Glomerular visceral epithelial cell (primary cell): ENCODE results near the gene ANKS1B.

Experiments used
- DNase-seq: peaks from one replicate; pipeline ENCODE4 v3.0.0-alpha.2; 2016; ENCODE audit errors: extremely low spot score

Gene ANKS1B

DNA sequence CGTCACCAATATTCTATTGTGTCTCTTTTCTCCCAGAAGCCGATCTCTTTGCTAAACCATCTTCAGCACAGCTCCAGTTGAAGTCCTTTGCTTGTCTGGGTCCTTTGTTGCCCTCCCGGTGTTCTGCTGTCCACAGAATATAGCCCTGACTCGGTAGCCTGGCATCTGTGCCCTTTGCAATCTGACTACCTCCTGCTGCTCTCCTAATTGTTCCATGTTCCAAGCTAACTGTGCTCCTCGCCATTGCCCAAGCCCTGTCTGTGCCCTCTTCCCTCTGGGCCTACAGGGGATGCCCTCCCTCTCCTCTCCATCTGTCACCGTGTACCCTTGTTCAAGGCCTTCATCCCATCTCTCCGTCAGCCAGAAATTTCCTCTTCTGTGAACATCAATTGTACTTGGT, 1033.3 kb downstream of the ANKS1B start:
- DNase-seq = no peak

DNA sequence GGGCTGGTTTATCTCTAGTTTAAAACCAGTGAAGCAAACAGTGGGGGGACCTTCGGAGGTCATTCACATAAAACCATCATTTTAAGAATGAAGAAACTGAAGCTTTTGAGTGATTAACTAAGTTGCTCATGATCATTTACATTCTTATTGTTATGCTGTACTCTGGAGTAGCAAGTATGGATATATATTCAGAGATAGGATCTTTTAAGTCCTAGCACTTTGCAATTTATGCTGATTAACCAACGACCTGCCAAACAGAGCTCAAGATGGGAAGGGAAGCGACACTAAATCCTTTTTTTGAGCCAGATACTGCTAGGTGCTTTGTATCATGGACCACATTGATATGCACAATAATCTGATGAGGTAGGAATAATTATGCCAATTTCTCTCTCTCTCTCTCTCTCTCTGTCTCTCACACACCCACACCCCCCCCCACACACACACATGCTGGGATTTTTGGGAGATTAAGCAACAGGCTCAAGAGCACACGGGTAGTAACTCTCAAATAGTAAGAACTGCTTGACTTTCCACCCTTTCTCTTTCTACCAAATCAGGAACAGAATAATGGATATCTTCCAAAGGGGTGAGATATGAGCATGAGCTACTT, 1036.3 kb downstream of the ANKS1B start:
- no peak for DNase-seq

DNA sequence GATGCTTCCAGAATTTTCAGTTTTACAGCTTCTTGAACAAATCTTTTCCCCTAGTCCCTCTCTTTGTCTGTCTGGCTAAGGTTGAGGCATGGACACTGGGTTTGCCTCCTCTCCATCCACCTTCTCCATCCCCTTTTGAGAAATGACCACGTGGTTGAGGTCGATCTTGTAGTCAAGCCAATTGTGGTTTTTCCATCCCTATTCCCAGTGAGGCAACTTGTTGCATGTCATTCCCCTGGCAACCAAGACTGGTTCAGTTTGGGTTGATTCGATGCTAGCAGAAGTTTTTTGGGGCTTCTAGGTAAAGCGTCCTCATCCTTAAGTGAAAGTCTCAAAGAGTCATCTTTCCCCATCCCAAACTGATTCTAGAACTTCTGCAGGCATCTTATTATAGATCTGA, 1038.9 kb downstream of the ANKS1B start:
- no peak for DNase-seq

DNA sequence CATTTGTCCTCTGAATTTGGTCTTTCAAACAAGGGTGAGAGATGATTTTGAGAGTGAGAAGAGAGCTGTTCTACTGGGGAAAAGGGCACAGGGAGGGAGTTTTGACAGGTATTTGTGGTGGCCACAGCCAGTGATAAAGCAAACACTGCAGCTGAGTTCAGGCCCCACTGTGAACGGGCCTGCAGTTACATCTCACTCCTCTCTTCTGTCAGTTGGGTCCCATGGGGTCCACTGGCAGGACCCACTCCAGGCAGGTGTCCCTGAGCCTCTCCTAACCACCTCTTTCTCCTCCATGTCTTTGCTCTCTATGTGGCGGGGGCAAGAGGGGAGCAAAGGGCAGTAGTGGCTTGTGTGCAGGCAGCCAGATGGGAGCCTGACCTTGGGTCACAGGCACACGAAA, 1044.8 kb downstream of the ANKS1B start:
- DNase-seq = no peak

DNA sequence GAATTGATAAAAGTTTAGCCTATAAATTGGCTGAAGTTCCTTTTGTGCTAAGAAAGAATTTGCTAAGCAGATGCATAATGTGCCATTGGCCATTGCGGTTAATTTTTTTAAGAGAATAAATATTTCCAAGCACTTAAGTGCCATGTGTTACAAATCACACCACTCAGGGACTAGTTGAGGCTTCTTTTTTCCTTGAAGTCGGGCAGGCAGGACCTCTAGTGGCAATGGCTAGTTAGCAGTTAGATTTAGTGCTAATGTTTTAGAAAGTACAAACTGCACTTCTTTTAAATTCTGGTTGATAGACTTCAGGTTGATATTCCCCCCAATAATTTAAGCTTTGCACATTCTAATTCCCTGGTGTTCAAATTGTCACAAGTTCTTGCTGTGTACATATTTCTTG, 1045.4 kb downstream of the ANKS1B start:
- peak; percentile 3 for DNase-seq

DNA sequence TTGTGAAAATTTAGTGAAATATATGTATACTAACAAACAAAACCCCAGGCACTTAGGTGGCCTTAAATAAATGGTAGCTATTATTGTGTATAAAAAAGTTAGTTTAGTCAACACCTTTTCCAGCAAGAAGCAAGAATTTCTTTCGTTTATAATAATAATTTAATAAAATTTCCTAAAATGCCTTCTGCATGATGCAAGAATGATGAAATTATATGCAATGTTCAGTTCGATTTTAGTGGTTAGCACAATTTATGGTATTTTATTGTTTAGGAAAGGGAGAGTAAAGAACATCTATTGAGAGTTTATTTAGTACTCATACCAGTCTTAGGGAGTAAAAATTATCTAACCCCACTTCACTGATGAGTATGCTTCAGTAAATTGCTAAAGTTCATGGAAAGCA, 1048.9 kb downstream of the ANKS1B start:
- DNase-seq = no peak

DNA sequence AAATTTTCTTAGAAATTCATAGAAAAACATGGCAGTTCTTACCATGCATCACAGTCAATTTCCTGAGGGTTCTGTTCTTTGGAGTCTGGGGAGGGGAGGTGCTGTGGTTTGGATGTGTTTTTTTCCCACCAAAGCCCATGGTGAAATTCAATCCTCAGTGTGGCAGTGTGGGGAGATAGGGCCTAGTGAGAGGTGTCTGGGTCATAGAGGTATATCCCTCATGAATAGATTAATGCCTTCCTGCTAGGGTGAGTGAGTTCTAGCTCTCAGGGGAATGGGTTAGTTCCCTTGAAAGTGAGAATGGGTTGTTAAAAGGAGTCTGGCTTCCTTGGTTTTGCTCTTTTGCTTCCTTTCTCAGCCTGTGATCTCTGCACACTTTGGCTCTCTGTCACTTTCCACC, 1061.9 kb downstream of the ANKS1B start:
- DNase-seq = no peak

DNA sequence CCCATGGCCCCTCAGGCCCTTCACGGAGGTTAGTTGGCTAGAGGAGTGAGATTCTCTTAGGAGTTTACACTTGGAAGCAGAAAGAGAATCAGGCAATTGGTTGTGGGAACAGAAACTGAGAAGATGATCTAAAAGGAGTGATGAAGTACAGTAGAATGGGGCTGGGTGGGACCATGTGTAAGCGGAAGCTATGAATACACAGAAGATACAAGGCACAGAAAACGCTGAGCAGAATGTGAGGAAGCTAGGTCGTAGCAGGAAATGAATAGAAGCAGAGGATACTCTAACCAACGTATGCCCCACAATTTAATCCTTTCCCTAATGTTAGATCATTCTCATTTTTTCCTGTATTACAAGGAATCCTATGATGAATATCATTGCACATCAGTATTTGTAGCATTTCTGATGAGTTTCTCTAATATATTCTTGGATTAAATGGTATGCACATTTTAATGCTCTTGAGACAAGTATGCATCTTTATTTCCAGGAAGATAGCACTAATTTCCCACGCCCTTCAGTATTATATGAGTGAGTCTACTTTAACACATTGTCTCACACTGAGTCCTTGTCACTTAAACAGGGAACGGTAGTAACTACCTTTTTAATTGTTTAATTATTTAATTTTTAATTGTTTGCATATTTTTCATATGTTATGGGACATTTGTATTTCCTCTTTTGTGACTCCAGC, 1066.4 kb downstream of the ANKS1B start:
- DNase-seq = no peak

DNA sequence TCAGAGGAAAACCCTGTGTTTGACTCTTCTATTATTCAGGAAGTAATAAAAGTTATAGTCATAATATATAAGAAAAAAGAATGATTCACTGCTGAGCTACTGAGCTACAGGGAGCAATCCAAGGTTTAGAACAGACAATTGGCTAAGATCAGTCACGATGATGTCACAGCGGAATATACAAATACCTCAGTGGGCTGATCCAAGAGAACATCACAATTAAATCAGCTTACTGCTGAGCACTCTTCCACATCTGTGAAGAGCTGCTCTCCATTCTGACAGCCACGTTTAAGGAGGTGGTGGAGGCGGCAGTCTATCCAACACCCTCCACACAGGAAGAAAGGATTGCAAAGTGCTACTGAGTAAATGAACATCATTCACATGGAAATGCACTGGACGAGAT, 1068.6 kb downstream of the ANKS1B start:
- DNase-seq = no peak

DNA sequence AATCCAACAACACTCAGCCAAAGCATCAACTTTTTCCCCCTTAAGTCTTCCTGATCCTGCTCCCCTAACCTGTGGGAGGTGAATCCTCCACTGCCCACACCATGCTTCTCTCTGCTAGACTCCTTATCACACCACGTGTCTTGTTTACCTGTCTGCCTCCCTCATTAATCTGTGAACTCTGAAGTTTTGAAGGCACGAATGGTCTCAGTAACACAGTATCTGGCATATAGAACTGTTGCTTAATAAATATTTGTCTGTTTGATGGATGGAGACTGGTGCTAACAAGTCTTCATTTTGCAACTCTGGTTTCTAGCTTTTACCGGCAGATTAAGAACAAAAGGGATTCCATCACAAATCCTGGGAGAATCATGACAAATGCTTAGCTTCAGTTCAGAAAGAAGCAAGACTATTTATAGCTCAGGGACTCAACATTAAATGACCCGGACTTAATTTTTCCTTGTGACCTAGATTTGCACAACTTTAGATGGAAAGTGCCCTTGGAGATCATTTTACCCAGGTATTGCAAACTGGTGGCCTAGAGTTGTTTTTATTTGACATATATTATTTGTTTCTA, 1072.2 kb downstream of the ANKS1B start:
- no peak for DNase-seq

DNA sequence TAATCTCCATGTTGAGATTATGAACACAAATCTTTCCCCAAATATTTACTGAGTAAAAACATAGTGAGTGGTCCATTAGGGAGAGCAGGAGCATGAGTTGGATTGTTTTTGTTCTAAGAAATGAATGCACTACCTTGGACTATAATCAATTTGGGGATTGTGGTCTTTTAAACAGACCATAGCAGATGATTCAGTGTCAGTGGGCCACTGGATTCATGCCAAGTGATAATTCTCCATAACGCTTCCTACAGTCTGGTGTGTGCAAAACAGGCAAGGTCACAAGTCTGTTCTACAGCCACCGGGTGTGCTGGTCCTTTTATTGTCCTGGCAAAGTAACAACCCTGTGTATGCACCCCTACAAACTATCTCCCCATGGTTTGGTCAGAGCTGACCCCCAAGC, 1073.3 kb downstream of the ANKS1B start:
- no peak for DNase-seq

DNA sequence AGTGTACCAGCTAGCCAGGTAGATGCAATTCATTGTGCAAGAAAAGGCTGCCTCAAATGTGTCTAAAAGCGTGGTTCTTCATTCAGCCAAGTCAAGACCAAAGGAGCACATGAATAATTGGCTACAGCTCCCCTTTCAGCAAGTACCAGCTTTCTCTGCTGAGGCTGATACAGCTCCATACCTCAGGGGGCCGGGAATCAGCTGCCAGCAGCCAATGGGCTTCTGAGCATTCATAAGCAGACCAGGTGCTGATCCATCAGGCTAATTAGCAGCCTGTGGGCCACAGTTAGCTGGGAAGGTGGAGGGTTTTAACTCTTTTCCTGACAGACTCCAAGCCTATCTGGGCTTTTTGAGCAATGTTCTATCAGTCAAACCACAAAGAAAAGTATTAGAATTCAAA, 1075.0 kb downstream of the ANKS1B start:
- DNase-seq = no peak

DNA sequence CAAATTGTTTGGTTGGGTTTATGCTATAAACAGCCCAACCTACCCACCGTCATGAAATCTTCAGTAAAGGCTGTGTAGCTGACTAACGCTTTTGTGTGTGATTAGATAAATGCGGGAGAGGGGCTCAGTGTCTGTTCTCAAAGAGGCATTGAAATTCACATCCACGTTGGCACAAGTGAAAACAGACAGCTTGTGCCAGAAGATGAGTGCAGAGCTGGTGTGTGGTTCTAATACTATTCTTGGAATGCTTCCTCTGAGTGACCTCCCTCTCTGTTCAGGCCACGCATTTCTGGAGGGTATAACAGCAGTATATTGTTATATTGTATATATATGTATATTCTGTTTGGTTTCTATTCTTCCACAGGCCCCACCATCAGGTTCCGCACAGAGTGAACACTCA, 1075.9 kb downstream of the ANKS1B start:
- no peak for DNase-seq

DNA sequence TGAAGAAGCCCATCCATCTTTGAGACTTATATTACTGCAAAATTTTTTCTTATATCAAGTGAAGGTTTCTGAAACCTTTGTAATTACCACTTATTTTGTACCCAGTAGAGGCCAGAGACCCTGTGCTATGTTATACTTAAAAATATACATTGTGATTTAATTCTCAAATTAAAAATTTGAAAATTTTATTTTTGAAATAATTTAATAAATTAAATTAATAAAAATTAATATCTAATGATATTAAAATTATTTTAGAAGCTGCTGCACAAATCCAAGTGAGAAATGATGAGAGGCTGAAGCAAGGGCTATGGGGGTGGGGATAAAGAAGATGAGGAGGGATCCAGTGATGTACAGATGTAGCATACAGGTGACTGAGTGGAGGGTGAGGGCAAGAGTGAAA, 1080.9 kb downstream of the ANKS1B start:
- no peak for DNase-seq

DNA sequence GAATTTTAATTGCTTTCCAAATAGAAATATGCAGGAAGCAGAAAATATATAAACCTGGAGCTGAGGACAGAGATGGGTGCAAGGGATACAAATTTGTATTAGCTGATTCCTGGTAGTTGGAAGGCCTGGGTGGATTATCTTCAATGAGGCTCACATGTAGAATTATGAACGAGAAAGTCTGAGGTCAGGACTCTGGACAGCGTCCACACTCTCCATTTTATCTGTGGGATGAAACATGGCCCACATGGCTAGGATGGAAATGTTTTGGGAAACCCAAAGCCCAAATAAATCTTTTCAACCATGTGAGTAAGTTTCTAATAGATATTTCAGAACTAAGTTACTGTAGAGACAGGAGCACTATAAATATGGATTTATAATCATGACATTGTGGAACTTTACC, 1083.5 kb downstream of the ANKS1B start:
- DNase-seq = no peak

DNA sequence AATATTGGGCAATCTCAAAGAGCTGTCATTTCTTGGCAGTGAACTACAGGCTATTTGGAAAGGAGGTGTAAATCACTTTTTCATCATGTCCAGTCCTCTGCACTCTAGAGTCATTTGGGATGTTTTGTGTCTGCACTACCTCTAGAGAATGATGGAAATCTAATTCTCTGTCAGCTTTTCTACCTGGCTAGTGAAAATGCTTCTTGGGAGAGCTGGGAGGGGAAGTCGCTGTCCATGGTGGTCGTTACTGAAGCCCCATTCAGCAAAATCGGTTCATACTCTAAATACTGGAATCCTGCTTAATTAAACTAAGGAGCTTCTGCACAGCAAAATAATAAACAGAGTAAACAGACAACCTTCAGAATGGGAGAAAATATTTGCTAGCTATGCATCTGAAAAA, 1087.8 kb downstream of the ANKS1B start:
- no peak for DNase-seq

DNA sequence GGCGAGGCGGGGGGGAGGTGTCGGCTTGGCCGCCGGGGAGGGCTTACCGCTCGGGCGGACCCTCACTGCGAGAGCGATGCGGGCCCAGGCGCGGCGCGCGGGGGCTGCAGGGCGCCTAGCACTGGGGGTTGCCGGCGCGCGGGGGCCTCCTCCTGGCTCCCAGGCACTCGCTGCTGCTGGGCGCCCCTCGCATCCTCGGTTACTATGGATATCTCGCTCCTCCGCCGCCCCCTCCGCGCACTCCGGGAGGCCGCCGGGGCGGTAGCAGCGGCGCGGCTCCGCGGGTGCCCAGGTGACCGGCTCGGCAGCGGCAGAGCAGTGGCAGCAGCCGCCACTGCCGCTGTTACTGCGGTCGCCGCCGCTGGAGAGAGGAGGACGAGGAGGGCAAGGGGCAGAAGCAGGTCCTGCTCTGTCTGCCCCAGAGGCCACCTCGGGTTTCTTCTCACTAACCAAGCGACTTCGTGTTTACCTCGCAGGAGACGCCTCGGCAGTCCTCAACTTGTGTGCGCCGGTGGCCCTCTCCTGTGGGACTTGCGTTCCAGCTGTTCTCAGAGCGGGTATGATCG, 1089.6 kb downstream of the ANKS1B start:
- no peak for DNase-seq

DNA sequence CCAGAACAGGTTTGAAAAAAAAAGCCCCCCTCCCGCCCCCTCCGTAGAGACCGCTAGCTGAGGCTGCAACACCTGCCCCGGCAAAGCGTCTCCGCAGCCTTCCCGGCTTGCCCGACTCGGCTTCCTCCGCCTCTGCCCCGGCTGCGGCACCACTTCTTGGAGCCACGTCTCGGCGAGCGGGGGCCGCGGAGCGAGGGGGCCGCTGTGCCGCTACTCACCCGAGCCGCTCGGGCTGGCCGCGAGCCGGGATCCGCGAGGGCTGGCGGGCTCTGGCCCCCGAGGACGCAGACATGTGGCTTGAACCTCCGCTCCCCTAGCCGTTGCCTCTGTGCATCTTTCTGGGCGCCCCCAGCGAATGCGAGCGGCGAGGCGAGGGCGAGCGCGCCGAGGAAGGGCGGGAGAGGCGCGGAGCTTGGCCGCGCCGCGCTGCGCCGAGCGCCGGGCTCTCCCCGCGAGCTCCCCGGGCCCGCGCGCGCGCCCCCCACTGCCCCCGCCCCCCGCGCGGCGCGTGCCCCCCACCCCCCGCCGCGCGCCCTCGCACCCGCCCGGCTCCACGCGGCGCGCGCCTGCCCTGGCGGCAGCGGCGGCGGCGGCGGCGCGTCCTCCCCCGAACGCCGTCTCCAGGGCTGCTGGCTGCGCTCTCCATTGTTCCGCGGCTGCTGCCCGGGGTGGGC, 1090.2 kb downstream of the ANKS1B start:
- no peak for DNase-seq

DNA sequence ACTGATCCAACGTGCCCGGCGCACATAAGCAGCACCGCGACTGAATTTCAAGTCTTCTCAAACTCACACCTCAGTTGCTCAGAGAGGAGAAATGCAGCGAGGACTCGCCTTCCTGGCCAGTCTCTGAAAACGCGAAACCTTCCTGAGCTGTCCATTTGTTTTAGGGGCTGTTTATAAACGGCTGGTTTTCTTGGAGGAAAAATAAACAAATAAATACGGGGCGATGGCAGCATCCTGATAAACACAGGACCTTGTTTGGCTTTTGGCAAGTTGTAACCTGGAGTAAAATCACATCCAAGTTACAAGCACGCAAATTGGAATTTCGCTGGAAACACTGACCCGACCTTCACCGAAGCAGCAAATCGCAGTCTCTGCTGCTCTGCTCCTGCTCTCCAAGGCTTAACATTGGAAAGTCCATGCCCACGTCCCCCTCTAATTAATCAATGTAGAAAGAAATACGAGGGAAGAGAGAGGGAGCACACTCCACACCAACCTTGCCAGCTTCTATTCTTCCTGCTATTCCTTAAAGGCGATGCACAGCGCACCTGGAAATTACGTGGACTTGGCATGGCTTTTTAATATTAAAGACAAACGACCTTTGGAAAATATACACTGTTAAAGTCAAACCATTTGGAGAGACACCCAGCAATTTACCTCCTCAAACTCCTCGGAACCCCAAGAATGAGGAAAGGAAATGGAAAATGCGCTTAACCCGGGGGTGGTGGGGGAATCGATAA, 1090.9 kb downstream of the ANKS1B start:
- DNase-seq = no peak

DNA sequence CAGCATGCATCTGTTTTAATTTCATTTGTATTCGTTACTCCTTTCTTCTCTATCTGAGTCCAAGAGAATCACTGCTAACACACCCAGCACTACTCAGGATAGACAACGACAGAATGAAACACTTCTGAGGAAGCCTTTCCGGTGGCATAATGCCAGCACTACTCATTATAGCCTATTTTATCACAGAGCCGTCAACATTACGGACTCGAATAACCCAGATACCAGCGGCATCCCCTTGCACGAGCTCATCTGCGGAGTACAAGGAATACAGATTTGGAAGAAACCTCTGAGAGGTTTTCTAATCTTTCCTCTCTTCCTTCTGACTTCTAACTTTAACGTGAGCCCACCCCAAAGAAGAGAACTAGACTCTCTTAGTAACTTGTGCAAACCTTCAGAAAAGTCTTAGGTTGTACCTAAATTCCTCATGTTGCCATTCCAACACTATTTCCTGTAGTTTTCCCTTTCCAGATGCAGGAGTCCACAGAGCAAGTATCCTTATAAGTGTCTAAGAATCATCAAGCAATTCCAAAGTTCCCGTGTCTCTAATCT, 1091.5 kb downstream of the ANKS1B start:
- no peak for DNase-seq

DNA sequence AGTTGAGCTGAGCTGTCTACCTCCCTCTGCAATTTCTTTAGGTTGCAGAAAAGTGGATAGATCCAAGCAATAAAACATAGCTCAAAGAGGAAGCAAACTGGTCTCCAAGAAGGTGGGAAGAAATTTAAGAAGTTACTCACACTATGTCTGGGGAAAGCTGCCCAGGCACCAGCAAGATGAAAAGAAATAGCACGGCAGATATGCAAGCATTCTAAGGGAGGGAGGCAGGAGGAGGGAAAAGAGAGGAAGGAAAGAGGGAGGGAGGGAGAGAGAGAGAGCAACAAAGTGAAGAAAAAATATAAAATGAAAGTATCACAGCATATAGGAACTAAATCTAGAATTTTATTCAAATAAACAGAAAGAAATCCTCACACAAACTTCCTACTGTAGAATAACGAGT, 1099.0 kb downstream of the ANKS1B start:
- no peak for DNase-seq

DNA sequence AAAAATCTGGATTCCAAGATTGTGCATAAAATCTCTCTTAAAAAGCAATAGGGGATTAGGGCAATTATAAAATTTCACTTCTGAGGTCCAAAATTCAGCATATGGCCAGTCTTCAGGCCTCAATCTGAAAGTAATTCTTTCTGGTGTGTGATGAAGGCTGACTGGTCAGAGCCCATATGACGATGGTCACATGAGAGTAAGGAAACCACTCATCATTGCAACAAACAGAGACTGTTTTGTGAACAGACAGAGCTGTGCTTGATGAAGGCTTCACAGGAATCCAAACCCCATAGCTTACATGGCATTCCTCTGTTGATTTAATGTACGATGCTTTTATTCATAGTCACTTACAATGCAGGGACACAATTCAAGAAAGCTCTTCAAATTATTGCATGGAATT, 1101.5 kb downstream of the ANKS1B start:
- DNase-seq = no peak
